NCI-H510A treated with DMSO at 0.1 percent for 48 hours (cell line): ENCODE results near the gene LRPAP1.
A peak's percentile ranks its signal among the peaks of the same experiment; 100 is the strongest.

Experiments used
- DNase-seq: peaks from one replicate; lab custom pipeline; 2025; lab: John Stamatoyannopoulos, UW

LRPAP1 gene

GRCh38 chr4:3501126-3501824, 30.9 kb downstream of the LRPAP1 start:
- no peak for DNase-seq

- DNase-seq, result no peak
These were observed 31.6 kb downstream of the LRPAP1 start for GRCh38 chr4:3500634-3501101.

GRCh38 chr4:3500111-3500510, 32.1 kb downstream of the LRPAP1 start:
- DNase-seq, result no peak

- DNase-seq, result no peak
These were observed 32.5 kb downstream of the LRPAP1 start for GRCh38 chr4:3499710-3500109.

GRCh38 chr4:3498901-3499510, 33.2 kb downstream of the LRPAP1 start:
- peak; percentile 31 for DNase-seq

GRCh38 chr4:3498407-3498806, 33.8 kb downstream of the LRPAP1 start:
- DNase-seq, result no peak

- DNase-seq, result no peak
These were observed 34.5 kb downstream of the LRPAP1 start for GRCh38 chr4:3497523-3498389.

GRCh38 chr4:3497095-3497494, 35.1 kb downstream of the LRPAP1 start:
- DNase-seq, result no peak

- no peak for DNase-seq
These were observed 36.2 kb downstream of the LRPAP1 start for GRCh38 chr4:3496021-3496420.

GRCh38 chr4:3495204-3495975, 36.8 kb downstream of the LRPAP1 start:
- no peak for DNase-seq

- DNase-seq, result no peak
These were observed 37.8 kb downstream of the LRPAP1 start for GRCh38 chr4:3494462-3494871.

- no peak for DNase-seq
These were observed 38.3 kb downstream of the LRPAP1 start for GRCh38 chr4:3493720-3494461.

- no peak for DNase-seq
These were observed 39.2 kb downstream of the LRPAP1 start for GRCh38 chr4:3492741-3493719.

GRCh38 chr4:3491681-3492405, 40.4 kb downstream of the LRPAP1 start:
- no peak for DNase-seq

GRCh38 chr4:3489451-3489962, 42.7 kb downstream of the LRPAP1 start:
- no peak for DNase-seq

- DNase-seq, result no peak
These were observed 43.4 kb downstream of the LRPAP1 start for GRCh38 chr4:3488820-3489219.

GRCh38 chr4:3487861-3488260, 44.4 kb downstream of the LRPAP1 start:
- DNase-seq, result no peak

- no peak for DNase-seq
These were observed 45.4 kb downstream of the LRPAP1 start for GRCh38 chr4:3486541-3487540.
